Glomerular visceral epithelial cell (primary cell): ENCODE measurements around the gene DLGAP4.

Experiments used
- DNase-seq: peaks from one replicate; pipeline ENCODE4 v3.0.0-alpha.2; 2016; ENCODE audit errors: extremely low spot score

DLGAP4 gene

DNA sequence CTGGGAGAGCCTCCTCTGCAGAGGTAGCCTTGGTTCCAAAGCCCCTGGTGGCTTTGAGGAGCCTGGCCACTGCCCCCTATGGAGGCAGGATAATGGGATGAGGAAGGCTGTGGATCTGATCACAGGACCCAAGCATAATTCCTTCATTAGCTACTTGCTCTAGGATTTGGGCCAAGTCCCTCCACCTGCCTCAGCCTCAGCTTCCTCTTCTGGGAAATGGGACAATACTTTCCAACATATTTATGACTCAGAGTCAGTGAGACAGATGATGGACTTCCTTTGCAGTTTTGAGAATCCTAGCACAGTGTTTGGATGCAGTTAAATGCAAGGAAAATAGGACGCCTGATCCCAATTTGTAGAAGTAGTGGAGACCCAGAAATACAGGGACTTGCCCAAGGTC lies 171.3 kb downstream of the DLGAP4 start:
- no peak for DNase-seq

- no peak for DNase-seq
These were observed 172.2 kb downstream of the DLGAP4 start for GRCh38 chr20:36478137-36478905.

DNA sequence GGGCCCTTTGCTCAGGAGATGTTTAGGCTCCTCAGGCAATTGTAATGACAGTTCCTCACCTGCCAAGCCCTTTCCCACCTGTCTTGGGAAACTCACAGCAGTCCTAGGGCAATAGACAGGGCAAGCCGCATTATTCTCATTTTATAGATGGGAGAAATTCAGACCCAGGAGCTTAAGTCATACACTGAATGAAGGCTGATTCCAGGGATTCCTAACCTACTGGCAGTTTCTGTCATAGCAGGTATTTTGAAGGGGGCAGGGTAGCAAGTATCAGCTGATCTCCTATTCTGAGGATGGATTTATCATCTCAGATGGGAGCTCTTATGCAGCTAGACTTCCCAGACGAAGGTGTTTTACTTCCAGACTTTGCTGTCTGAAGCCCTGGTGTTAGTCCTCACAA lies 173.8 kb downstream of the DLGAP4 start:
- DNase-seq: no peak

- no peak for DNase-seq
These were observed 174.4 kb downstream of the DLGAP4 start for GRCh38 chr20:36480456-36481048.

- no peak for DNase-seq
These were observed 175.4 kb downstream of the DLGAP4 start for GRCh38 chr20:36481380-36482043.

DNA sequence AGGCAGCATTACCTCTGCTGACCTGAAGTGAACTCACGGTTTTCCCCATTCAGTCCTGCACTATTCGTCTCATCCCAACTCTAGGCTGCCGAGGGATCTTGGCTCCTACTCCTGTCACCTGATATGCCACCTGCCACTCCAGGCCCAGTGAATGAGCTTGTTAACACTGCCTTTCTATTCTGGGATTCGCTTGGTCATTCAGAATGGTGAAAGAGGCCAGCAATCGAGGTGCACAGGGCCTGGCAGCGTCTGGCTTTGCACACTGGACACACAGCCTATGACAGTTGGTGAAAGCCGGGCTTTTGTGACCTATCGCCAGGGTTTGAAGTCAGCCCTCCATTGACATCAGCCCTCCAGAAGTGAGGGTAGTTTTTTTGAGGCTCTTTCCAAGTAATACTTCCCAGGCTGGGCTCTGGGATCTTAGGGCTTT lies 175.9 kb downstream of the DLGAP4 start:
- DNase-seq: no peak

GRCh38 chr20:36483209-36483918 lies 177.2 kb downstream of the DLGAP4 start:
- no peak for DNase-seq

DNA sequence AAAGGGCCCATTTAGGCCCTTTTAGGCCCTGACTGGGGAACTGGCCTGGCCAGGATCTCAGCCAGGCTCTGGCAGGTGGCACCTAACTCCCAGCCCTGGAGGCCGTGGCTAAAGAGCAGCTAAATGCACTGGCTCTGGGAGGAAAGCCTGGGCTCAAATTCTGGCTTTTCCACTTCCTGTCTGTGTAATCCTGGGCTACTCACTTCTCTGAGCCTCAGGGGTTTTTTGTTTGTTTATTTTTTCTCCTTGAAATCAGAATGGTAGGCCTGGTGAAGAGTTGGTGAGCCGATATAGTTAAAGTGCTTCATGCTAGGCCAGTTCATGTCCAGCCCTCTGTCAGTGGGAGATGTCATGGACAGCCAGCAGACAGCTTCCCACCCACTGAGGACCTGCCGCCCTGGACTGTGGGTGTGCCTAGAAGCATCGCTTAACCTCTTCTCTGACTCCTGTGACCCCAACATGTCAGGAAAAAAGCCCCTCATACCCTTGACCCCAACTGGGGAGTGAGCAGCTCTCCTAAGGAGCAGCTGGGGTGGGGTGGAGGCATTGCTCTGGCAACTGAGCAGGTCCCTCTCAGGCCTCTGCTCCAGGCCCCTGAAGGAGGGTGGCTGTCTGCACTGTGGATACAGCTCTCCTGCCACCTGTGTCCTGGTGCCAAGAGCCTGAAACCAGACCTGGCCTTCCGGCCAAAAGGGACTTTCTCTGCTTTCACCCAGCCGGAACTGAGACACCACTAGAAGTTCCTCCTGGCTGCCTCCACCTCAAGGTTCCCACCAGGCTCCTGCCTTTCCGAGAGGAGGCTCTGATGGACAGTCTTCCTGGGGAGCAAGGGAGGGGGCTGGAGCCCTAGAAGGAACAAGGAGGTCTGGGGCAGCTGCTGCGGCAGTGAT lies 178.0 kb downstream of the DLGAP4 start:
- DNase-seq: no peak

DNA sequence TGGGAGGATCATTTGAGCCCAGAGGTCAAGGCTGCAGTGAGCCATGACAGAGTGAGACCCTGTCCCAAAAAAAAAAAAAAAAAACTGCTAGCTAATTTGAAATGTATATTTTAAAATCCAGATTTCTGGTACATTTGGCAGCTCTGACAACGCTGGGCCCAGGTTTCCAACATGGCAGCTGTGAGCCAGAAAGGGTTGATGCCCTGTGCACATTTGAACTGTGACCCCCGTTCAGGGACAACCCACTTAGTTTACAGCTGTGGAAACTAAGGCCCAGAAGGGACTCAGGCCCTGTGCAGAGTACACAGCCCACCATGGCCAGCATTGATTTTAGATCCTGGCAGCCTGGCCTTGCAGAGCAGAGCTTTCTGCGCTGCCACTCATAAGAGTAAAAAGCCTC lies 179.1 kb downstream of the DLGAP4 start:
- no peak for DNase-seq

DNA sequence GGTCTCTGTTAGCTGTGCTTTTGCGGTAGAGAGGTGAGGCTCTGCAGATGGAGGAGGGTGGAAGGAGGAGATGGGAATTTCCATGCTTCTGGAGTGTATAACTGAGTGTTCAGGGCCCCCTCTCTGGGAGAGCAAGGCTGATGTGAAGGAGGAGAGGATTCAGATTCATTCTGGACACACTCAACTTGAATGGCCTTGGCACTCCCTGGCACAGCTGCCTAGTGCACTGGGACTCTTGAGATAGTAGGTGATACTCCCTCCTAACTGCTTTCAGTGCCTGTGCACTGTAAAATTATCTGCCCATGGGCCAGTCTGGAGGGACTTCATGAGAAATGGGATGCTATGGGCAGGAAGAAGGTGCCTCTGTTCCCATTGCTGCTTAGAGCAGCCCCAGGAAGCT lies 180.9 kb downstream of the DLGAP4 start:
- no peak for DNase-seq

- no peak for DNase-seq
These were observed 184.1 kb downstream of the DLGAP4 start for GRCh38 chr20:36490191-36490590.

GRCh38 chr20:36491901-36492617 lies 185.9 kb downstream of the DLGAP4 start:
- peak; percentile 68 for DNase-seq

- DNase-seq: no peak
These were observed 187.1 kb downstream of the DLGAP4 start for GRCh38 chr20:36493051-36493800.

DNA sequence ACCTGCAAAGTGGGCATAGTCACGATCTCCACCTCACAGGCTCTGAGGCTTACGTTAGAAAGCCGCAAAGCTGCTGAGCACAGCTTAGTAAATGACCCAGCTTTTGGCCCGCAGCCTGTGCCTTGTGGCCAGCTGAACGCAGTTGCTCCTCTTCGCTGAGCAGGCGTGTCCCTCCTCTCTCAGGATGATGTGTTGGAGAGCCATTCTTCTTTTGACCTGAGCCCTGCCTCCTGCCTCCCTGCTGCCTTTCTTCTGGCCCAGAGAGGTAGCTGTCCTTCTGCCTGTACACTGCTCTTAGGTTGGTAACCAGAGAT lies 187.6 kb downstream of the DLGAP4 start:
- peak; percentile 94 for DNase-seq

- no peak for DNase-seq
These were observed 190.8 kb downstream of the DLGAP4 start for GRCh38 chr20:36496707-36497669.

DNA sequence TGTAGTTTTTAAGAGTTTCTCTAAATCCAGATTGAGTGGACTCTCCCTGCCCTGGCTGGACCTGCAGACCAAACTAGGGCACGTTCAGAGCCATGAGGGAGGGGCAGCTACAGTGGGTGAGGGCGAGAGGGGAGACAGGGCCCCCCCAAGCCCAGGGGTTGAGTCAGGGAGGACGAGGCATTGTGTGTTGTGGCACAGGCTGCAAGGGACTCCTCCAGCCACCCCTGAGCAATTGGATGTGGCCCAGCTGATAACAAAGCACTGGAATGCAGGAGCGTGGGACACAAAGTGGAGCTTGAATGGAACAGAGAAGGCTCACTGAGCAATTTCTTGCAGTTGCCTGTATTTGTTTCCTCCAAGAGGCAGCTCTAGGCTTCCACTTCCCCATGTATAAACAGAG lies 191.7 kb downstream of the DLGAP4 start:
- DNase-seq: no peak

DNA sequence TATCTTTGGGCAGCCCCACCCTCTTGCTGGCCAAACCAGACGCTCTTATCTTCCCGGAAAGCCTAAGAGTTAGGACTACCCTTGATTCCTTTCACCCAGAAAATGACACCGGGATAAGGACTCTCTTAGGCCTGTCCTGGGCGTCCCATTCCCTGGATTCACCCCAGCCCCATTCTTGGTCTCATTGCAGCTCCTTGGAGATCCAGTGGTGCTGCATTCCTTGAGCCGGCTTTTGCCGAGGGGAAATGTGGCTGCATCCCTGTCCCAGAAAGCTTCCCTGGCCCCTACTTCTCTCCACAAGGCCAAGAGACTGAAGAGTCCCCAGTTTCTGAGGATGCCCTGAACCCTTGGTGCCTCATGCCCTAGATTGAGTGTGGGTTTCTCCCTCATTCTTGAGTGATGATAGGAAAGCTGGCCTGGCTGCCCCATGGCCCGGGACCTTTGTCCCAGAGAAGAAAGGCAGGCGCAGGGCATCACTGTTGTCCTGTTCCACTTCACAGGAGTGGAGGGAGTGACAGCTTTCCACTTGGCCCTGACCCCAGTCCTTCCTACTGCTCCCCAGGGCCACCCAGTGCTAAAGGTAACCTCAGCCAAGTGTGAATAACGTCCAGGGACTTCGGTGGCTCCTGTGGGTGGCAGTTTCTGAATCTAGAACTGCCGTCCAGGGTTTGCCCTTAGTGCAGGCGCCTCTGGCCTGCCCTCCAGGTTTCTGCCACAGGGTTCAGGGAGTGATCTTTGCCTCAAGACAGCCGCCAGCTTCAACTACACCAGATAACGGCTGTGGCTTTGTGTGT lies 192.4 kb downstream of the DLGAP4 start:
- no peak for DNase-seq

- no peak for DNase-seq
These were observed 193.1 kb downstream of the DLGAP4 start for GRCh38 chr20:36499211-36499610.
